GM19397 (cell line): ENCODE measurements around the gene HYLS1.
A peak's percentile ranks its signal among the peaks of the same experiment; 100 is the strongest.
"Not testable (repeated sequence)": the region's sequence is repeated elsewhere in the genome, so short reads cannot be mapped to it uniquely, and the experiment has no call there.

ENCODE experiments used
- ATAC-seq: cut with Tn5 transposase; IDR thresholded peaks from one replicate; pipeline ENCODE4 v1.9.1; 2021; ENCODE audit warnings: mild to moderate bottlenecking, moderate library complexity; ENCODE audit not compliant: unreplicated experiment

HYLS1 gene

GRCh38 chr11:125887373-125888324 lies at the start of gene HYLS1:
TSS of gene HYLS1 (plus strand) at chr11:125887668. CDS start at chr11:125899369, 11,701 bp downstream.
- peak; percentile 86 for ATAC-seq

- ATAC-seq: no peak
Observed at GRCh38 chr11:125842321-125842948, 45.0 kb upstream of the HYLS1 start.

GRCh38 chr11:125846188-125846587 lies 41.3 kb upstream of the HYLS1 start:
- ATAC-seq: no peak

GRCh38 chr11:125857670-125858069 lies 29.8 kb upstream of the HYLS1 start:
- not testable (repeated sequence) for ATAC-seq

GRCh38 chr11:125862786-125863185 lies 24.7 kb upstream of the HYLS1 start:
- not testable (repeated sequence) for ATAC-seq

GRCh38 chr11:125865354-125865753 lies 22.1 kb upstream of the HYLS1 start:
- not testable (repeated sequence) for ATAC-seq

GRCh38 chr11:125869521-125869920 lies 17.9 kb upstream of the HYLS1 start:
- no peak for ATAC-seq

GRCh38 chr11:125871391-125872137 lies 15.9 kb upstream of the HYLS1 start:
- ATAC-seq: no peak

- ATAC-seq: no peak
Observed at GRCh38 chr11:125872138-125872491, 15.4 kb upstream of the HYLS1 start.

- ATAC-seq: no peak
Observed at GRCh38 chr11:125873881-125874555, 13.4 kb upstream of the HYLS1 start.

- ATAC-seq: no peak
Observed at GRCh38 chr11:125874556-125875124, 12.8 kb upstream of the HYLS1 start.

GRCh38 chr11:125881291-125881690 lies 6.2 kb upstream of the HYLS1 start:
- ATAC-seq: no peak

- no peak for ATAC-seq
Observed at GRCh38 chr11:125883375-125883774, 4.1 kb upstream of the HYLS1 start.

GRCh38 chr11:125886997-125887372 lies 483 bp upstream of the HYLS1 start:
- peak; percentile 11 for ATAC-seq

GRCh38 chr11:125890447-125891100 lies 3.1 kb downstream of the HYLS1 start:
- no peak for ATAC-seq

GRCh38 chr11:125892071-125892470 lies 4.6 kb downstream of the HYLS1 start:
- no peak for ATAC-seq

GRCh38 chr11:125892994-125893393 lies 5.5 kb downstream of the HYLS1 start:
- ATAC-seq: no peak

- ATAC-seq: no peak
Observed at GRCh38 chr11:125901872-125902271, 14.4 kb downstream of the HYLS1 start.

GRCh38 chr11:125902277-125902926 lies 14.9 kb downstream of the HYLS1 start:
- ATAC-seq: no peak
